ENCODE measurements around the gene LDB2.

DNA sequence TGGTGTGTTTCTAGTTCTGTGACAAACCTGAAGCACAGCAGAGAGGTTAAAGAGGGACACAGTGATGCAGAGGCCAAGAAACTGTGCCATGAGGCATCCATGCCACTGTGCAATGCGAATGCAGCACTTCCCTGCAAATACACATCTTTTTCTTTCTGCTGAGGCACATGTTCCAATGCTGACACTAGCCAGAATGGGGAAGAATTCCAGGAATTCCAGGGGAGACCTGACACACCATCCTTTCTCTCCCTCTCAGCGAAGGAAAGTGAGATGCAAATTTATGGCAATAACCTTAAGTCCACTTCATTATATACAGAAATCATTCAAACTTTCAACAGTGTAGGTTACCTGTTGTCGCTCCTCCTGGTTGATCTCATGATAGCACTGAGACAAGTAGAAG lies 204.8 kb downstream of the LDB2 start:
- no peak for TF ChIP-seq SUZ12 (IDR thresholded peaks at IDR 0.05)
- TF ChIP-seq SP1 (IDR thresholded peaks at IDR 0.05): no peak
- TF ChIP-seq FOXK2 (IDR thresholded peaks at IDR 0.05): no peak
- no peak for TF ChIP-seq FOXA1 (IDR thresholded peaks at IDR 0.05)
- TF ChIP-seq LEF1 (IDR thresholded peaks at IDR 0.05; ENCODE audit: borderline replicate concordance): no peak
- no peak for TF ChIP-seq HDGF (IDR thresholded peaks at IDR 0.05; ENCODE audit: borderline replicate concordance)
- TF ChIP-seq ZNF384 (IDR thresholded peaks at IDR 0.05): no peak
- TF ChIP-seq, protein P1, sequence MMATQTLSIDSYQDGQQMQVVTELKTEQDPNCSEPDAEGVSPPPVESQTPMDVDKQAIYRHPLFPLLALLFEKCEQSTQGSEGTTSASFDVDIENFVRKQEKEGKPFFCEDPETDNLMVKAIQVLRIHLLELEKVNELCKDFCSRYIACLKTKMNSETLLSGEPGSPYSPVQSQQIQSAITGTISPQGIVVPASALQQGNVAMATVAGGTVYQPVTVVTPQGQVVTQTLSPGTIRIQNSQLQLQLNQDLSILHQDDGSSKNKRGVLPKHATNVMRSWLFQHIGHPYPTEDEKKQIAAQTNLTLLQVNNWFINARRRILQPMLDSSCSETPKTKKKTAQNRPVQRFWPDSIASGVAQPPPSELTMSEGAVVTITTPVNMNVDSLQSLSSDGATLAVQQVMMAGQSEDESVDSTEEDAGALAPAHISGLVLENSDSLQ (IDR thresholded peaks at IDR 0.05): no peak
- TF ChIP-seq ARNT (IDR thresholded peaks at IDR 0.05): no peak
- TF ChIP-seq BHLHE40 (IDR thresholded peaks at IDR 0.05; ENCODE audit: borderline replicate concordance): no peak
